GM12892 (cell line): ENCODE data around the gene DCLK2.

Experiments
- POLR2A ChIP-seq: IDR thresholded peaks from 2 replicates; pipeline ENCODE4 v1.6.1; 2011; ENCODE audit warnings: low read depth, low read length, control low read depth
- POLR2AphosphoS5 ChIP-seq: IDR thresholded peaks from 2 replicates; pipeline ENCODE4 v1.6.1; 2011; ENCODE audit warnings: low read depth, low read length, control low read depth
- TAF1 ChIP-seq: IDR thresholded peaks from 2 replicates; pipeline ENCODE4 v1.6.1; 2011; ENCODE audit warnings: low read depth, mild to moderate bottlenecking, control low read depth, low read length, borderline replicate concordance

DNA sequence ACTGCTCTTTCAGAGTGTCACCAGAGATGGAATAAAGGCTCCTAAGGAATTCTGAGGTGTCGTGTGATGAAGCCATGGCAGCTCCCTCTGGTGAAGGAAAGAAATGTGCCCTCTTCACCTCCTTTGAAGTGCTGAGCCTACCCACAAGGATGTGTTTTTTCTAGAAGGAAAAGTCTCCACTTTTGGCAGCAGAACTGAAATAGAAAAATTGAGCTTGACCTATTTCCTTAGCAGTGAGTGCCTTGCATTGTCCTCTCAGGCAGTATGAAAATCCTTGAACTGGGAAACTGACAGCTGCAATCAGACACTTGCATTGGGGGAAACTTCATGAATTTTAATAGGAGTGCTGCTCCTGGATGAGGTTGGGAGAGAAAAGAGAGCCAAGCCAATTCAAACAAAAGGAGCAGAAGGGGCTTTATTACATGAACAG, 95.2 kb downstream of the DCLK2 start:
- TF ChIP-seq POLR2A = no peak
- TF ChIP-seq TAF1 = no peak
- no peak for TF ChIP-seq POLR2AphosphoS5
